HepG2 (cell line): Measurements from ENCODE around the gene KCNT1. TPM values are rescaled to one million over a fixed set of nuclear protein-coding genes. Genes with fewer than 3 reads are reported as not detected.

Experiments used
- ATAC-seq: fragments of 200-7000 bp; cut with Tn5 transposase; 3 replicates; pipeline ENCODE4 v1.9.1; 2020; ENCODE audit warnings: mild to moderate bottlenecking, moderate library complexity
- BruUV-seq: library from RNA; stranded (reverse); fragments of 400-500 nt; replicated peaks from 2 replicates; lab custom pipeline; 2021; lab: Mats Ljungman, UMichigan
- CTCF ChIA-PET: fragments of 300-600 bp; formaldehyde crosslinking; extraction: SDS; loops from one replicate; lab custom pipeline; 2021; ENCODE audit warnings: low total read pairs, inconsistent platforms, low intra/inter-chr PET ratio; lab: Yijun Ruan, JAX
- POLR2A ChIA-PET: fragments of 350-600 bp; sonication (Branson Sonifier 250); formaldehyde crosslinking; loops from one replicate; lab custom pipeline; 2020; ENCODE audit warnings: antibody characterized with exemption, inconsistent platforms; lab: Yijun Ruan, JAX
- DNase-seq: peaks from one replicate; pipeline ENCODE4 v3.0.0-alpha.2; 2015; ENCODE audit warnings: low spot score
- FAIRE-seq: peaks from 3 replicates; lab custom pipeline; 2011; peaks lifted over from hg19 to GRCh38; lab: Jason Lieb, UNC
- H2AFZ ChIP-seq: one replicate; pipeline ENCODE4 v1.6.1; 2011; ENCODE audit warnings: low read length, inconsistent platforms
- H3K27ac ChIP-seq: fragments of 300-600 bp; 3 replicates; pipeline ENCODE4 v1.8.0; 2011; ENCODE audit warnings: mixed run types, mild to moderate bottlenecking, mixed read lengths, low read length, inconsistent platforms; ENCODE audit not compliant: insufficient read depth; ENCODE audit errors: extremely low read length
- H3K27me3 ChIP-seq, 2 experiments: fragments of 200-600 bp in 1 of 2; 2 replicates in 1 of 2; 3 replicates in 1 of 2; pipeline versions ENCODE4 v1.6.0 to v1.8.0; 2011; ENCODE audit warnings: low read length in 2 of 2, mild to moderate bottlenecking in 2 of 2, moderate library complexity in 2 of 2, inconsistent platforms in 1 of 2; ENCODE audit not compliant: insufficient read depth in 2 of 2, control insufficient read depth in 1 of 2
- H3K36me3 ChIP-seq, 2 experiments: fragments of 200-600 bp in 1 of 2; replicated peaks in 1 of 2; 2 replicates in 1 of 2; 3 replicates in 1 of 2; pipeline versions ENCODE4 v1.5.1 to v1.8.0; 2011; ENCODE audit warnings: low read length in 2 of 2, inconsistent platforms in 1 of 2; ENCODE audit not compliant: insufficient read depth in 2 of 2, control insufficient read depth in 1 of 2
- H3K4me1 ChIP-seq: 2 replicates; pipeline ENCODE4 v1.5.1; 2012; ENCODE audit warnings: low read length, inconsistent platforms; ENCODE audit not compliant: insufficient read depth
- H3K4me2 ChIP-seq: 2 replicates; pipeline ENCODE4 v1.6.0; 2011; ENCODE audit warnings: low read depth, low read length, inconsistent platforms
- H3K4me3 ChIP-seq, 3 experiments: fragments of 200-600 bp in 1 of 3; sonication (generic), shearing (Covaris generic) in 1 of 3; replicated peaks in 1 of 3; 2 replicates each; pipeline ENCODE4 v1.5.1; 2011 to 2016; ENCODE audit warnings: low read length in 3 of 3, inconsistent platforms in 2 of 3, low read depth in 2 of 3, mild to moderate bottlenecking in 2 of 3, control low read depth in 1 of 3, mixed read lengths in 1 of 3; ENCODE audit not compliant: insufficient read depth in 1 of 3
- H3K79me2 ChIP-seq: one replicate; pipeline ENCODE4 v1.6.1; 2011; ENCODE audit warnings: low read length, inconsistent platforms; ENCODE audit not compliant: insufficient read depth
- H3K9ac ChIP-seq: 2 replicates; pipeline ENCODE4 v1.6.0; 2011; ENCODE audit warnings: mild to moderate bottlenecking, low read depth, low read length, inconsistent platforms; ENCODE audit not compliant: insufficient read depth
- H3K9me3 ChIP-seq: 2 replicates; pipeline ENCODE4 v1.5.1; 2012; ENCODE audit warnings: mild to moderate bottlenecking, low read length
- H4K20me1 ChIP-seq: 2 replicates; pipeline ENCODE4 v1.6.0; 2011; ENCODE audit warnings: inconsistent platforms, mild to moderate bottlenecking, low read length, moderate library complexity; ENCODE audit not compliant: insufficient read depth
- KLF15 ChIP-seq: sonication (generic); formaldehyde crosslinking; IDR thresholded peaks from 2 replicates; pipeline ENCODE4 v1.8.1; 2023; ENCODE audit warnings: borderline replicate concordance, mild to moderate bottlenecking, inconsistent platforms, missing genetic modification reagents, mixed read lengths
- RBM22 ChIP-seq: fragments of 200-400 bp; formaldehyde crosslinking; optimal IDR thresholded peaks from 2 replicates; pipeline ENCODE3; 2017; ENCODE audit warnings: mild to moderate bottlenecking, low read length, moderate library complexity
- STAG1 ChIP-seq: sonication (generic); formaldehyde crosslinking; IDR thresholded peaks from 2 replicates; pipeline ENCODE4 v1.4.0; 2020; ENCODE audit warnings: missing genetic modification reagents
- TBX2 ChIP-seq: sonication (generic); formaldehyde crosslinking; IDR thresholded peaks from 2 replicates; pipeline ENCODE4 v1.5.0; 2020; ENCODE audit warnings: missing genetic modification reagents, mild to moderate bottlenecking, borderline replicate concordance
- ZNF207 ChIP-seq: fragments of 450-650 bp; IDR thresholded peaks from 2 replicates; pipeline ENCODE4 v1.6.1; 2016; ENCODE audit warnings: antibody characterized with exemption, borderline replicate concordance
- ZNF788 ChIP-seq: sonication (generic); formaldehyde crosslinking; IDR thresholded peaks from 2 replicates; pipeline ENCODE4 v1.5.0; 2020; ENCODE audit warnings: mild to moderate bottlenecking, missing genetic modification reagents, borderline replicate concordance
- WGBS: methylation state at CpG from one replicate; pipeline ENCODE4 v1.1.6; 2017; ENCODE audit warnings: low lambda C conversion rate; 5-methylcytosine and 5-hydroxymethylcytosine counted together
- in situ Hi-C: cut with HindIII; loops from 2 replicates; pipeline ENCODE4 v1.10.0; 2017; ENCODE audit warnings: low pct_unique_long_range_greater_than_20kb; ENCODE audit not compliant: extremely low pct_ligation_motif_present
- intact Hi-C: fragments of 100-400 bp; cut with micrococcal nuclease; formaldehyde crosslinking; loops from one replicate; pipeline ENCODE4 v1.10.0; 2022; ENCODE audit not compliant: unreplicated experiment
- polyA plus RNA-seq, 8 experiments: library from polyadenylated mRNA; depleted of rRNA in 3 of 8; stranded (reverse) in 7 of 8; unstranded in 1 of 8; fragments of >200 nt; fragmentation: Illumina TruSeq in 4 of 8; extraction: Trizol in 4 of 8; gene quantifications; 2 replicates each; pipeline versions ENCODE4 v1.2.1 to v1.2.3, GENCODE V29; 2011 to 2016; ENCODE audit warnings: low read depth in 4 of 8, missing spikeins in 1 of 8, mixed read lengths in 1 of 8; ENCODE audit not compliant: insufficient read depth in 1 of 8
- total RNA-seq, 5 experiments: library from RNA; depleted of rRNA; stranded (reverse); fragments of >200 nt; fragmentation: Illumina TruSeq; extraction: Trizol; gene quantifications; 2 replicates each; pipeline ENCODE4 v1.2.3, GENCODE V29; 2016; ENCODE audit warnings: low read depth in 1 of 5
- TF ChIP-seq, protein P1 (sequence below): sonication (generic); formaldehyde crosslinking; IDR thresholded peaks from 2 replicates; pipeline ENCODE4 v1.5.0; 2020; ENCODE audit warnings: mild to moderate bottlenecking, missing genetic modification reagents, moderate library complexity
- TF ChIP-seq, protein P2 (sequence below): IDR thresholded peaks from 2 replicates; pipeline ENCODE4 v1.6.1; 2012; ENCODE audit warnings: inconsistent platforms
- TF ChIP-seq, protein P3 (sequence below): sonication (generic); formaldehyde crosslinking; IDR thresholded peaks from 2 replicates; pipeline ENCODE4 v1.5.0; 2020; ENCODE audit warnings: mild to moderate bottlenecking, missing genetic modification reagents

Gene KCNT1
- total and polyA plus RNA-seq, 2 of the 13 experiments (the other 11 are each of a cell fraction or from before 2014, with no cell fraction given) = not detected

GRCh38 chr9:135726138-135726853, 24.3 kb downstream of the KCNT1 start:
- Histone ChIP-seq H3K4me2 (no peak overlapping the region), H3K4me1 (no peaks in the 10 kb centered on the region), H3K79me2 (no peaks in the 10 kb centered on the region), H3K4me3 (no peak overlapping the region), H3K27ac (no peak overlapping the region), H3K27me3 (peaks cover 15 to 65% of the 10 kb centered on the region in 2 experiments; a peak in 4 of 5 replicates), H3K9ac (no peak overlapping the region), H3K36me3 (no peaks in the 10 kb centered on the region), H2AFZ (no peak overlapping the region), H4K20me1 (peaks cover 4% of the 10 kb centered on the region; the same call in 1 of the 2 replicates), H3K9me3 (peaks cover 4% of the 10 kb centered on the region)
- WGBS = 23% methylated on average over 8 of the region's 16 CpGs
- intact Hi-C loops (no loop called here), in situ Hi-C loops (no loop called here)
- ChIA-PET POLR2A (no interaction called here), CTCF (no interaction called here)
- DNase-seq = no peak
- no peak for FAIRE-seq
- ATAC-seq = peak; percentile 19; the same call in 1 of the 3 replicates
- BruUV-seq = no TSS peak
- no peak for TF ChIP-seq RBM22
- TF ChIP-seq KLF15 (CRISPR knock-in tag) = no peak
- TF ChIP-seq STAG1 (CRISPR knock-in tag) = peak; percentile 13; the same call in 1 of the 2 replicates
- TF ChIP-seq, protein P1, sequence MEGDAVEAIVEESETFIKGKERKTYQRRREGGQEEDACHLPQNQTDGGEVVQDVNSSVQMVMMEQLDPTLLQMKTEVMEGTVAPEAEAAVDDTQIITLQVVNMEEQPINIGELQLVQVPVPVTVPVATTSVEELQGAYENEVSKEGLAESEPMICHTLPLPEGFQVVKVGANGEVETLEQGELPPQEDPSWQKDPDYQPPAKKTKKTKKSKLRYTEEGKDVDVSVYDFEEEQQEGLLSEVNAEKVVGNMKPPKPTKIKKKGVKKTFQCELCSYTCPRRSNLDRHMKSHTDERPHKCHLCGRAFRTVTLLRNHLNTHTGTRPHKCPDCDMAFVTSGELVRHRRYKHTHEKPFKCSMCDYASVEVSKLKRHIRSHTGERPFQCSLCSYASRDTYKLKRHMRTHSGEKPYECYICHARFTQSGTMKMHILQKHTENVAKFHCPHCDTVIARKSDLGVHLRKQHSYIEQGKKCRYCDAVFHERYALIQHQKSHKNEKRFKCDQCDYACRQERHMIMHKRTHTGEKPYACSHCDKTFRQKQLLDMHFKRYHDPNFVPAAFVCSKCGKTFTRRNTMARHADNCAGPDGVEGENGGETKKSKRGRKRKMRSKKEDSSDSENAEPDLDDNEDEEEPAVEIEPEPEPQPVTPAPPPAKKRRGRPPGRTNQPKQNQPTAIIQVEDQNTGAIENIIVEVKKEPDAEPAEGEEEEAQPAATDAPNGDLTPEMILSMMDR (CRISPR knock-in tag) = peak; percentile 28
- TF ChIP-seq, protein P2, sequence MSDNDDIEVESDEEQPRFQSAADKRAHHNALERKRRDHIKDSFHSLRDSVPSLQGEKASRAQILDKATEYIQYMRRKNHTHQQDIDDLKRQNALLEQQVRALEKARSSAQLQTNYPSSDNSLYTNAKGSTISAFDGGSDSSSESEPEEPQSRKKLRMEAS = no peak
- no peak for TF ChIP-seq ZNF788 (CRISPR knock-in tag)
- TF ChIP-seq ZNF207 = no peak
- TF ChIP-seq TBX2 (CRISPR knock-in tag) = no peak
- TF ChIP-seq, protein P3, sequence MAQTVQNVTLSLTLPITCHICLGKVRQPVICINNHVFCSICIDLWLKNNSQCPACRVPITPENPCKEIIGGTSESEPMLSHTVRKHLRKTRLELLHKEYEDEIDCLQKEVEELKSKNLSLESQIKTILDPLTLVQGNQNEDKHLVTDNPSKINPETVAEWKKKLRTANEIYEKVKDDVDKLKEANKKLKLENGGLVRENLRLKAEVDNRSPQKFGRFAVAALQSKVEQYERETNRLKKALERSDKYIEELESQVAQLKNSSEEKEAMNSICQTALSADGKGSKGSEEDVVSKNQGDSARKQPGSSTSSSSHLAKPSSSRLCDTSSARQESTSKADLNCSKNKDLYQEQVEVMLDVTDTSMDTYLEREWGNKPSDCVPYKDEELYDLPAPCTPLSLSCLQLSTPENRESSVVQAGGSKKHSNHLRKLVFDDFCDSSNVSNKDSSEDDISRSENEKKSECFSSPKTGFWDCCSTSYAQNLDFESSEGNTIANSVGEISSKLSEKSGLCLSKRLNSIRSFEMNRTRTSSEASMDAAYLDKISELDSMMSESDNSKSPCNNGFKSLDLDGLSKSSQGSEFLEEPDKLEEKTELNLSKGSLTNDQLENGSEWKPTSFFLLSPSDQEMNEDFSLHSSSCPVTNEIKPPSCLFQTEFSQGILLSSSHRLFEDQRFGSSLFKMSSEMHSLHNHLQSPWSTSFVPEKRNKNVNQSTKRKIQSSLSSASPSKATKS (CRISPR knock-in tag) = no peak
